ENCODE measurements around the gene RBFA.

- no peak for TF ChIP-seq CTCF (IDR thresholded peaks at IDR 0.05; ENCODE audit: low read length)
- no peak for TF ChIP-seq EZH2 (IDR thresholded peaks at IDR 0.05; ENCODE audit: borderline replicate concordance, low read length)
Measured at GRCh38 chr18:80002468-80002867, 31.8 kb upstream of the RBFA start.

Measured in OCI-LY1 (cell line).